ENCODE data around the gene LATS1.

- TF ChIP-seq CTCF (IDR thresholded peaks at IDR 0.05) (peak; percentile 24 to 78 (median 68)), POLR2AphosphoS5 (IDR thresholded peaks at IDR 0.05) (peak; percentile 95), POLR2A (IDR thresholded peaks at IDR 0.05) (no peak)
Observed at GRCh38 chr6:149746147-149746946, 28.4 kb upstream of the LATS1 start, which contains the start of gene NUP43.
